Endothelial cell (in vitro differentiated cells): ENCODE data around the gene MACROD2. TPM values are rescaled to one million over a fixed set of nuclear protein-coding genes. Genes with fewer than 3 reads are reported as not detected.

Experiments used
- DNase-seq: peaks from one replicate; pipeline ENCODE4 v3.0.0; 2021; ENCODE audit warnings: low spot score
- H3K27ac Mint-ChIP-seq: one replicate; pipeline ENCODE4 v1.8.0; 2021; ENCODE audit warnings: mixed read lengths, inconsistent platforms; ENCODE audit not compliant: unreplicated experiment
- H3K27me3 Mint-ChIP-seq: one replicate; pipeline ENCODE4 v1.8.0; 2021; ENCODE audit warnings: mild to moderate bottlenecking, moderate library complexity, mixed read lengths, inconsistent platforms; ENCODE audit not compliant: unreplicated experiment
- H3K36me3 Mint-ChIP-seq: one replicate; pipeline ENCODE4 v1.8.0; 2021; ENCODE audit warnings: mild to moderate bottlenecking, low read depth, mixed read lengths, inconsistent platforms; ENCODE audit not compliant: unreplicated experiment
- H3K4me1 Mint-ChIP-seq: one replicate; pipeline ENCODE4 v1.8.0; 2021; ENCODE audit warnings: mild to moderate bottlenecking, mixed read lengths, inconsistent platforms; ENCODE audit not compliant: unreplicated experiment
- H3K4me3 Mint-ChIP-seq: one replicate; pipeline ENCODE4 v1.8.0; 2021; ENCODE audit warnings: mild to moderate bottlenecking, mixed read lengths, inconsistent platforms; ENCODE audit not compliant: unreplicated experiment
- H3K9me3 Mint-ChIP-seq: one replicate; pipeline ENCODE4 v1.8.0; 2021; ENCODE audit warnings: mixed read lengths, inconsistent platforms; ENCODE audit not compliant: unreplicated experiment
- total RNA-seq: library from RNA; stranded (reverse); fragmentation: NEBNext Ultra II Directional; extraction: Animal tissue kit (Norgen Biotek cat#: 25700); gene quantifications from one replicate; pipeline ENCODE4 v1.2.1, GENCODE V29; 2021; ENCODE audit not compliant: unreplicated experiment
- TF ChIP-seq, protein P1 (sequence below): fragments of 200-600 bp; sonication (generic); IDR thresholded peaks from one replicate; pipeline ENCODE4 v1.5.0; 2021; ENCODE audit warnings: antibody characterized with exemption; ENCODE audit not compliant: unreplicated experiment

MACROD2 gene
- total RNA-seq, 1 donor from 2014 or later = 6.4 TPM

GRCh38 chr20:15740046-15740775 lies 1744.9 kb downstream of the MACROD2 start:
- Mint-ChIP-seq H3K4me3 (no peak overlapping the region), H3K27ac (no peak overlapping the region), H3K27me3 (no peaks in the 10 kb centered on the region), H3K9me3 (no peaks in the 10 kb centered on the region), H3K4me1 (no peaks in the 10 kb centered on the region), H3K36me3 (no peaks in the 10 kb centered on the region)
- TF ChIP-seq, protein P1, sequence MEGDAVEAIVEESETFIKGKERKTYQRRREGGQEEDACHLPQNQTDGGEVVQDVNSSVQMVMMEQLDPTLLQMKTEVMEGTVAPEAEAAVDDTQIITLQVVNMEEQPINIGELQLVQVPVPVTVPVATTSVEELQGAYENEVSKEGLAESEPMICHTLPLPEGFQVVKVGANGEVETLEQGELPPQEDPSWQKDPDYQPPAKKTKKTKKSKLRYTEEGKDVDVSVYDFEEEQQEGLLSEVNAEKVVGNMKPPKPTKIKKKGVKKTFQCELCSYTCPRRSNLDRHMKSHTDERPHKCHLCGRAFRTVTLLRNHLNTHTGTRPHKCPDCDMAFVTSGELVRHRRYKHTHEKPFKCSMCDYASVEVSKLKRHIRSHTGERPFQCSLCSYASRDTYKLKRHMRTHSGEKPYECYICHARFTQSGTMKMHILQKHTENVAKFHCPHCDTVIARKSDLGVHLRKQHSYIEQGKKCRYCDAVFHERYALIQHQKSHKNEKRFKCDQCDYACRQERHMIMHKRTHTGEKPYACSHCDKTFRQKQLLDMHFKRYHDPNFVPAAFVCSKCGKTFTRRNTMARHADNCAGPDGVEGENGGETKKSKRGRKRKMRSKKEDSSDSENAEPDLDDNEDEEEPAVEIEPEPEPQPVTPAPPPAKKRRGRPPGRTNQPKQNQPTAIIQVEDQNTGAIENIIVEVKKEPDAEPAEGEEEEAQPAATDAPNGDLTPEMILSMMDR = no peak
- no peak for DNase-seq

- no peak overlapping the region for H3K4me3 Mint-ChIP-seq
- TF ChIP-seq, protein P1 = no peak
- no peak overlapping the region for H3K27ac Mint-ChIP-seq
- no peaks in the 10 kb centered on the region for H3K36me3 Mint-ChIP-seq
- no peaks in the 10 kb centered on the region for H3K9me3 Mint-ChIP-seq
- DNase-seq = no peak
- H3K27me3 Mint-ChIP-seq = no peaks in the 10 kb centered on the region
- H3K4me1 Mint-ChIP-seq = no peaks in the 10 kb centered on the region
Observed at GRCh38 chr20:15742087-15742486, 1746.8 kb downstream of the MACROD2 start.

DNA sequence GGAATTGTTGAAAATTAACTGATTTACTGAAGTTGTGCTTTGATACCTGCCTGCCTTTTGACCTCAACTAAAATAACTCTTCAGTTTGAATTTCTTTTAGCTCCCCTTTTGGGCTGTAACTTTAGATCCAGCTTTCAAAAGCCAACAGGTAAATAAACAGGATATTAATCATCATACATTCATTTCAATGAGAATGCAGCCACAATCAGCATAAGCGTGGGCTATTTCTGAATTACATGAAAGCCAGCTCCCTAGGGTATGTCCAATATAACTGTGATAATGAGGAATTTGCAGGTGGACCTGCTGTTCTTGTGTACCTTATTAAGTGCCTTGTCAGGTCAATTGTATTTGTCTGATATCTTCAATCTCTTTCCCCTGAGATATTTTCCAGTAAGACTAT lies 1747.3 kb downstream of the MACROD2 start:
- Mint-ChIP-seq H3K4me1 (no peaks in the 10 kb centered on the region), H3K36me3 (no peaks in the 10 kb centered on the region), H3K27me3 (no peaks in the 10 kb centered on the region), H3K9me3 (no peaks in the 10 kb centered on the region), H3K4me3 (no peak overlapping the region), H3K27ac (no peak overlapping the region)
- TF ChIP-seq, protein P1 = no peak
- DNase-seq = no peak

DNA sequence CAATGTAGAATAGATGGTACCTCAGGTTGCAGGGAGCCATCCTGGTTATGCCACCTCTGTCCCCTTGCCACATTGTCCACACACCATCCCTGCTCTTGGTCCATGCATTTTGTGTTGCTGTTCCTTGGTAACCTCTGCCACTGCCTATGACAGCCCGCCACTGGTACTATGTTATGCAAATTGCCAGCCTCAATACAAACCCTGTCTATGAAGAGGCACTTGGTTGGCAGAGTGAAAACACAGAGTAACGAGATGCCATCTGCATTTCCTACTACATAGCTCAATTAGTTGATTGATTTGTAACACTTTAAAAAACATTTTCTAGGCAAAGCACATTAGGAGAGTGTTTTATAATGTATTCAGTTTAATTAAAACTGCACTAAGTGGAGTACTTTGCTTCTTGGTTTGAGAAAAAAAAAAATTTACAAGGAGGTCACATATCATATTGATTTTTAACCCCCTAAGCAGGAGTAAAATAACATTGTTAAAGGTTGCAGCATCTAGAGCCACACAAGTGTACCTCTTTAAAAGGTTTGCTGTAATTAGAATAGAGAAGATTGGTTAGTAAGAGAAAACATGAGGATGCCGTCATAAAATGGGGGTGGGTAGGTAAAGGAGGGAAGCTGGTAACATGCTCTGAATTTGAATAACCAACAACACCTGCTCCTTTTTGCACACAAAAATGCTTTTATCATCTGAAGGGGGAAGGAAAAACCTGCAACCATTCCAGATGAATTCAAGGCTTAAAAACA lies 1760.9 kb downstream of the MACROD2 start:
- Mint-ChIP-seq H3K4me3 (no peak overlapping the region), H3K27me3 (no peaks in the 10 kb centered on the region), H3K36me3 (no peaks in the 10 kb centered on the region), H3K9me3 (no peaks in the 10 kb centered on the region), H3K27ac (no peak overlapping the region), H3K4me1 (no peaks in the 10 kb centered on the region)
- no peak for DNase-seq
- TF ChIP-seq, protein P1 = no peak

GRCh38 chr20:15756754-15757115 lies 1761.4 kb downstream of the MACROD2 start:
- H3K4me3 Mint-ChIP-seq = no peak overlapping the region
- H3K4me1 Mint-ChIP-seq = no peaks in the 10 kb centered on the region
- H3K36me3 Mint-ChIP-seq = no peaks in the 10 kb centered on the region
- no peak overlapping the region for H3K27ac Mint-ChIP-seq
- DNase-seq = no peak
- no peaks in the 10 kb centered on the region for H3K27me3 Mint-ChIP-seq
- no peaks in the 10 kb centered on the region for H3K9me3 Mint-ChIP-seq
- TF ChIP-seq, protein P1 = no peak
